ENCODE results near the gene GUCD1.
"Not testable (repeated sequence)": the region's sequence is repeated elsewhere in the genome, so short reads cannot be mapped to it uniquely, and the experiment has no call there.

DNA sequence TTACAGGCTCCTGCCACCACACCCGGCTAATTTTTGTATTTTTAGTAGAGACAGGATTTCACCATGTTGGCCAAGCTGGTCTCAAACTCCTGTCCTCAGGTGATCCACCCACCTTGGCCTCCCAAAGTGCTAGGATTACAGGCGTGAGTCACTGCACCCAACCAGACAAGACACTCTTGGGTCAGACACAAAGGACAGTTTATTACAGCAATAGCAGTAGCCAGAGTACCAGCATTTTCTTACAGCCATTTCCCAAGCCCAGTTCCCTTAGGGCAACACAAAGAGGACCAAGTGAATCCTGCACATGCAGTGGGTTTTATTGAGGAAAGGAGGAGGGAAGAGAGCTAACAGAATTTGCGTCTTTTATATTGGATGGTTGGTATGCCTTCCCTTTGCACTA lies 24.0 kb downstream of the GUCD1 start:
- TF ChIP-seq, protein P1, sequence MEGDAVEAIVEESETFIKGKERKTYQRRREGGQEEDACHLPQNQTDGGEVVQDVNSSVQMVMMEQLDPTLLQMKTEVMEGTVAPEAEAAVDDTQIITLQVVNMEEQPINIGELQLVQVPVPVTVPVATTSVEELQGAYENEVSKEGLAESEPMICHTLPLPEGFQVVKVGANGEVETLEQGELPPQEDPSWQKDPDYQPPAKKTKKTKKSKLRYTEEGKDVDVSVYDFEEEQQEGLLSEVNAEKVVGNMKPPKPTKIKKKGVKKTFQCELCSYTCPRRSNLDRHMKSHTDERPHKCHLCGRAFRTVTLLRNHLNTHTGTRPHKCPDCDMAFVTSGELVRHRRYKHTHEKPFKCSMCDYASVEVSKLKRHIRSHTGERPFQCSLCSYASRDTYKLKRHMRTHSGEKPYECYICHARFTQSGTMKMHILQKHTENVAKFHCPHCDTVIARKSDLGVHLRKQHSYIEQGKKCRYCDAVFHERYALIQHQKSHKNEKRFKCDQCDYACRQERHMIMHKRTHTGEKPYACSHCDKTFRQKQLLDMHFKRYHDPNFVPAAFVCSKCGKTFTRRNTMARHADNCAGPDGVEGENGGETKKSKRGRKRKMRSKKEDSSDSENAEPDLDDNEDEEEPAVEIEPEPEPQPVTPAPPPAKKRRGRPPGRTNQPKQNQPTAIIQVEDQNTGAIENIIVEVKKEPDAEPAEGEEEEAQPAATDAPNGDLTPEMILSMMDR (IDR thresholded peaks at IDR 0.05; ENCODE audit: low read length): not testable (repeated sequence)
- not testable (repeated sequence) for TF ChIP-seq EZH2 (IDR thresholded peaks at IDR 0.05; ENCODE audit: borderline replicate concordance, low read length)

Data from OCI-LY1 (cell line).